Mononuclear cell (primary cell): ENCODE data around the gene C1orf35. TPM values are rescaled to one million over a fixed set of nuclear protein-coding genes. Genes with fewer than 3 reads are reported as not detected.
A peak's percentile ranks its signal among the peaks of the same experiment; 100 is the strongest.
"Not testable (repeated sequence)": the region's sequence is repeated elsewhere in the genome, so short reads cannot be mapped to it uniquely, and the experiment has no call there.

Experiments used
- H3K27me3 ChIP-seq: 2 replicates; pipeline ENCODE4 v1.6.0; 2011; ENCODE audit warnings: low read length, control low read depth; ENCODE audit not compliant: insufficient read depth
- H3K4me1 ChIP-seq: 2 replicates; pipeline ENCODE4 v1.5.1; 2011; ENCODE audit warnings: mild to moderate bottlenecking, low read length, control low read depth; ENCODE audit not compliant: insufficient read depth
- H3K4me3 ChIP-seq: 2 replicates; pipeline ENCODE4 v1.5.1; 2011; ENCODE audit warnings: mild to moderate bottlenecking, low read length, moderate library complexity
- H3K9me3 ChIP-seq: 2 replicates; pipeline ENCODE4 v1.5.1; 2011; ENCODE audit warnings: low read depth, mild to moderate bottlenecking, control low read depth, low read length
- total RNA-seq: library from RNA; depleted of rRNA; stranded (reverse); fragments of >200 nt; gene quantifications from one replicate; pipeline ENCODE4 v1.2.3, GENCODE V29; 2012

C1orf35 gene
- total RNA-seq, 1 donor = 6.1 TPM

DNA sequence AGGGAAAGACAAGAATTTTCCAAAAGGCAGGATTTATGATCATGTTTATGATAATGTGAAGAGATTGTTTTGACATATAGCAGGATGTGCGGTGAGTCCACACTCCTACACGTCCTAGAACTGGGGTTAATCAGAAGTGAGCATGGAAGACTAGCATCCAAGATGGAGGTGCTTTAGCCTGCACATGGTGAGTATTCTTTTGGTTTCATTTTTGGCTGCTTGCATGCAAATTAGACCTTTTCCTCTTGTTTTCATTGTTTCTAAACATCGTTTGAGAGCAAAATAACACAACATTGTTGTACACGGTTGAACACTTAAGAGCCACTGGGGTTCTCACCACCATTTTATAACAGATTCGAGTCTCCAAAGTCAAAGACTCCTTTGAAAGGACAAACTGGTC lies 22.1 kb upstream of the C1orf35 start:
- no peaks in the 10 kb centered on the region for H3K4me1 ChIP-seq
- no peaks in the 10 kb centered on the region for H3K27me3 ChIP-seq
- no peak overlapping the region for H3K4me3 ChIP-seq
- H3K9me3 ChIP-seq = no peaks in the 10 kb centered on the region

DNA sequence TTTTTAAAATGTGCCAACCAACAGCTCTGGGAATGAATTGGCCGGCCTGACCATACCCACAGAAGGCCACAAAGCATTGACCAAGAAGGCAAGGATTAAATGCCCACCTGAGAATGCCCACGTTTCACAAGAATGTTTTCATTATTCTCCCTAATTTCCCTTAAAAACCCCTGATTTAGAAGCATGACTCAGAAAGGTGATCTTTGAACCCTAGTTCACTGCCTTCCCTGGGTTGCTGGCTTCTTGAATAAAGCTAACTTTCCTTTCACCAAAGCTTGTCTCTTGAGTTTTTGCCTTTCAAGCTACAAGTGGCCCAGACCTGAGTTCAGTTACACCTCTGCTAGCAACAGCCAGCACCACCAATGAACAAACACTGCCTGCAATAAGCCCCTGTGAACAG lies 20.4 kb upstream of the C1orf35 start:
- Histone ChIP-seq H3K9me3 (no peaks in the 10 kb centered on the region), H3K4me3 (no peak overlapping the region), H3K4me1 (no peaks in the 10 kb centered on the region), H3K27me3 (no peaks in the 10 kb centered on the region)

DNA sequence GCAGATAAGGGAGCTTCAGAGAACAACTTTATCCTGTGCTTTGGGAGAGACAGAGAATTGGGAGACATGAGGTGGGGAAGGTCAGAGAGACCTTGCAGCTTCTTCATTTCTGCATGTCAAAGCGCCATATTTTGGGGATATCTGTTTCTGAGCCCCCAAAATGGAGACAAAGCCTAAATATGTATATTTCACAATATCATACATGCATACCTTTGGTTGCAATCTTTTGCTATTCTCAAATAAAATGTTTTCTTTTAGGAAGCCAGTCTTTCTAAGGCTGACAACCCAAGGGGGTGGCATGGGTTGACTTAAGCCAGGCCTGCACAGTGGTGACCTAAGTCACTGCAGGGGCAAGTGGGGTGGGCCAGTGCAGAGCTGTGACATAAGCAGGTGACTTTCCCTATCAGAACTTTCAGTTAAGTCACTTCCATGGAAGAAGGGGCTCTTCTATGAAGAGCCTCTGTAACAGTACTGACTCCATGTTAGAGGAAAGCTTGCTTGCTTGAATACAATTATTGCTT lies 19.9 kb upstream of the C1orf35 start:
- no peaks in the 10 kb centered on the region for H3K4me1 ChIP-seq
- H3K9me3 ChIP-seq = no peaks in the 10 kb centered on the region

DNA sequence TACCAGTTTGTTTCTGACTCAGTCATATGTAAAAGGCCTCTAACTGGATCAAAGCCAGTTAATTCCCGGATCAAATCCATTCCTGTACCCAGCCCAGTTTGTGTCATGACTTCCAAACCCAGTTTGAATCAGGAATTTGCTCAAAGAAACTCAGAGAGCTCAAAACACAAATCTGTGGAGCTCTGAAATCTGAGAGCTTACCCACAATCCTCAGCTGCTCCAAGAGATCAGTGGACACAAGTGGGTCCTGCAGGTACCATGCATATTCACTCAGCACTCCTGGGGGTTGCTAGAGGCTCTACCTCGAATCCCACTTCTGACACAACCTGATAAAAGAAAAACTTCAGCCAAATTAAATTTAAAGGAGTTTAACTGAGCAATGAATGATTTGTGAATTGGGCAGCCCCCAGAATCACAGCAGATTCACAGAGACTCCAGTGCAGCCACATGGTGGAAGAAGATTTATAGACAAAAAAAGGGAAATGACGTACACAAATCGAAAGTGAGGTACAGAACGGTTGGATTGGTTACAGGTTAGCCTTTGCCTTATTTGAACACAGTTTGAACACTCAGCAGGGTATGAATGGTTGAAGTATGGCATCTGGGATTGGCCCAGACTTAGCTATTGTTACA lies 17.8 kb upstream of the C1orf35 start:
- Histone ChIP-seq H3K27me3 (no peaks in the 10 kb centered on the region), H3K4me3 (no peak overlapping the region), H3K4me1 (no peaks in the 10 kb centered on the region), H3K9me3 (no peaks in the 10 kb centered on the region)

More for the DNA sequence above, 19.9 kb upstream of the C1orf35 start:
- Histone ChIP-seq H3K27me3 (no peaks in the 10 kb centered on the region), H3K4me3 (no peak overlapping the region)

DNA sequence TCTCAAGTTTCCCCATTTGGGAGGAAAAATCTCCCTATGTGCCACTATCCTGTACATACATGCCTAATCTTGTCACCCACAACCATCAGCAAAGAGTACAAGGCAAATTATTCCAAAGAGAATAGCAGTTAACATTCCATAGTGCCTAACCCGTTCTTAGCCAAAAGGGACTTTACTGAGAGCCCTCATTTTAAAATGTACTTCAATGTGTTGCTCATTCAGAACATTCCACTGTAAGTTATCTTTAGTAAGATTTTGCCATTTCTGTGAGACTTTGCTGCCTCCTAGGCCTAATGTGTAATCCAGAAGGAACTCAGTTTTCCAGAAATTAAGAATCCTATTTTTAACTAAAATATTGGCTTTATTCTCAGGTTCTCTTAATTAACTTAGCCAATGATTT lies 17.2 kb upstream of the C1orf35 start:
- Histone ChIP-seq H3K9me3 (no peaks in the 10 kb centered on the region), H3K4me3 (no peak overlapping the region), H3K27me3 (no peaks in the 10 kb centered on the region), H3K4me1 (no peaks in the 10 kb centered on the region)

DNA sequence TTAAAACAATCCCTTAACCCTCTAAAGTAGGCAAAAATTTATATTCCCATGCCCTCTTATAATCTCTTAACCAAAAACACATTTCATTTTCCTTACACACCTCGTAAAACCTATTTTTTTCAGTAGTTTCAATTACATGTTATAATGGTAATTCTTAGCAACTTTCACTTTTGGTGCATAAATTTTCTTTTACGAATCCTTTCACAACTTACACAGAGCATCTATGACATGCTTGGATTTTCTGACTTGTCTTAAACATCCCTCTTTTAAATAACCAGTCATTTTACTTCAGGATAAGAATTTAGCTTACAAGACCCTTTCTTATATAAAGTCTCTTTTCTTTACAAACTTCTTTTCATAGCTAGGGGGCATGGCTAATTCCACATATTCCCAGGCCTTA lies 14.9 kb upstream of the C1orf35 start:
- no peaks in the 10 kb centered on the region for H3K27me3 ChIP-seq
- no peaks in the 10 kb centered on the region for H3K9me3 ChIP-seq
- H3K4me1 ChIP-seq = no peaks in the 10 kb centered on the region
- H3K4me3 ChIP-seq = no peak overlapping the region

DNA sequence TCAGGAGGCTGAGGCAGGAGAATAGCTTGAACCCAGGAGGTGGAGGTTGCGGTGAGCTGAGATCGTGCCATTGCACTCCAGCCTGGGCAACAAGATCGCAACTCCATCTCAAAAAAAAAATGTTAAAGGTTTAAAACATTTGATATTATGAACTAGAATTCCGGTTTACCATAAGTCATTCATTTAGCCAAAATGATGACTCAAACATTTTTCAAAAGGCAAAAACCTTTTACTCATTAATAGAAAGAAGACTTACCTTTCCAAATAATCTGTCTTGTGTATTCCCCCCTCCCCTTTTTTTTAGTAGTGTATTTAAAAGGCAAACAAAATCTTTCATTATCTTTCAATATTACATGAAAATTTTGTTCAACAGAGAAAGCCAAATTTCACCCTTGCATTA lies 14.2 kb upstream of the C1orf35 start:
- Histone ChIP-seq H3K4me3 (no peak overlapping the region), H3K27me3 (no peaks in the 10 kb centered on the region), H3K4me1 (no peaks in the 10 kb centered on the region), H3K9me3 (no peaks in the 10 kb centered on the region)

DNA sequence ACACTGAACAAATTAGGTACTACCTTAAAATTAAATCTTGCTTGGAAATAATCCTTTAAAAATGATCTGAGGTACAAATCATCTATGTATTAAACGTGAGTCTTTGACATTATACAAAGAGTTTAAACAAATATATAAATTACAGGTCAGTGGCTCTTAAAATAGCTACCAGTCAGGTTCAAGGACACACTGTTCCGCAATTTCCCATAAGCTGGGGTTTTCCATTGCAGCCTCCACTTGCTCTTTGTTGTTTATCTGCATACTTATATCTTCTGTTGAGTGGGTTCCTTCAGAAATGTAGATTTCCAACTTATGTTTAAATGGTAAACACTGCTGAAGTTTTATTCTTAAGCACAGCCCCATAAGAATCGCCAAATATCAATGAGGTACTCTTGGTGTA lies 11.7 kb upstream of the C1orf35 start:
- Histone ChIP-seq H3K27me3 (no peaks in the 10 kb centered on the region), H3K9me3 (no peaks in the 10 kb centered on the region), H3K4me1 (peaks cover 4% of the 10 kb centered on the region), H3K4me3 (no peak overlapping the region)

DNA sequence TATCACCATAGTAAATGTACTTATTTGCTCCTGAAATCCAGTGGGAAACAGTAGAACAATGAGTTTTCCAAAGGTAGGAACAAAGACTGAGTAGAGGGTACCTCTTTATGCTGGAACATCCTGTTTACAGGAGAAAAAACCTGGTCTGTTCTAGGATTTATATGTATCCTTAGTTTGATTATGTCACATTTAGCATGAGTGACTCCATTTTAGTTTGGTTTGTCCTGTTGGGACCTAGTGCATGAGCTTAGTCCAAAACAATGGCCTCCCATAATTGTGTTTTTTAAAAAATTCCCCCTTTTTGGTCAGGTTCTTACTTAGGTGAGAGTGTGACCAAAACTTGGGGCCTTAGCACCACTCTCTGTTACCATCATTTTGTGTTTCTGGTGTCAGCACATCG lies 9.5 kb upstream of the C1orf35 start:
- peaks cover 21% of the 10 kb centered on the region for H3K4me1 ChIP-seq
- no peaks in the 10 kb centered on the region for H3K27me3 ChIP-seq
- H3K9me3 ChIP-seq = no peaks in the 10 kb centered on the region
- H3K4me3 ChIP-seq = no peak overlapping the region

DNA sequence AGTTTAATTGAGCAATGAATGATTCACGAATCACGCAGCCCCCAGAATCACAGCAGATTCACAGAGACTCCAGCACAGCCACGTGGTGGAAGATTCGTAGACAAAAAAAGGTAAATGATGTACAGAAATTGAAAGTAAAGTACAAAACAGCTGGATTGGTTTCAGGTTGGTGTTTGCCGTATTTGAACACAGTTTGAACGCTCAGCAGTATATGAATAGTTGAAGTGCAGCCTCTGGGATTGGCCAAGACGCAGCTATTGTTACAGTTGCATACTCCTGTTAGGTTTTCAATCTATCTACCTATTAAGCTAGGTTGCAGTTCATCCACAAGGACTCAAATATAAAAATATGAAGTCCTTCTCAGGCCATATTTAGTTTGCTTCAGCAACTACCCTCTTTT lies 9.0 kb upstream of the C1orf35 start:
- Histone ChIP-seq H3K9me3 (no peaks in the 10 kb centered on the region), H3K4me3 (no peak overlapping the region), H3K27me3 (no peaks in the 10 kb centered on the region), H3K4me1 (peaks cover 23% of the 10 kb centered on the region)

DNA sequence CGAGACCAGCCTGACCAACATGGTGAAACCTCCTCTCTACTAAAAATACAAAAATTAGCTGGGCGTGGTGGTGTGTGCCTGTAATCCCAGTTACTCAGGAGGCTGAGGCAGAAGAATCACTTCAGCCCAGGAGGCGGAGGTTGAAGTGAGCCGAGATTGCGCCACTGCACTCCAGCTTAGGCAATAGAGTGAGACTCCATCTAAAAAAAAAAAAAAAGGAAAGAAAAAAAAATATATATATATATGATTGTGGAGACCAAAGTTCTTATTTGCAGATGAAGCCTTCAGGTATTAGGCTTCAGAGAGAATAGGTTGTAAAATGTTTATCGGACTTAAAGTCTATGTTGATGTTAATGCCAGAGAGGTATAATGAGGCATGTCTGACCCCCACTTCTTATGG lies 8.2 kb upstream of the C1orf35 start:
- not testable (repeated sequence) for H3K27me3 ChIP-seq, H3K4me3 ChIP-seq, H3K9me3 ChIP-seq
- H3K4me1 ChIP-seq = peaks cover 23% of the 10 kb centered on the region

DNA sequence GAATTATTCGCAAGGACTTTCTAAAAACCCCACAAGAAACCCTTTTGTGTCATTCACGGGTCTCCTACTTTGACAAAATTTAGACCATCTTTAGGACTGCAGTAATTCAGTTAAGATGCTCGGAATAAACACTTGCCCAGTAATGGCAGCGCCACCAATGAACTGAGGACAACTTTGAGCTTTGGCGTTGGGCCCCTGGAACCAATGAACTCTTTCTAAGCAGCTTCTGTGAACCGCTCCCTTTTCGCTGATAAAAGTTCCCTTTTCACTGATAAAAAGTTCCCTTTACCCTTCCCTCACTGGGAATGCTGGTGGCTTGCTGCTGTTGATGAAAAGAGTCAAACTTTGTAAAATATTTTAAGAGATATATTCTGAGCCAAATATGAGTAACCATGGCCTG lies 7.4 kb upstream of the C1orf35 start:
- Histone ChIP-seq H3K4me3 (no peak overlapping the region), H3K9me3 (no peaks in the 10 kb centered on the region), H3K27me3 (no peaks in the 10 kb centered on the region), H3K4me1 (peaks cover 23% of the 10 kb centered on the region)

DNA sequence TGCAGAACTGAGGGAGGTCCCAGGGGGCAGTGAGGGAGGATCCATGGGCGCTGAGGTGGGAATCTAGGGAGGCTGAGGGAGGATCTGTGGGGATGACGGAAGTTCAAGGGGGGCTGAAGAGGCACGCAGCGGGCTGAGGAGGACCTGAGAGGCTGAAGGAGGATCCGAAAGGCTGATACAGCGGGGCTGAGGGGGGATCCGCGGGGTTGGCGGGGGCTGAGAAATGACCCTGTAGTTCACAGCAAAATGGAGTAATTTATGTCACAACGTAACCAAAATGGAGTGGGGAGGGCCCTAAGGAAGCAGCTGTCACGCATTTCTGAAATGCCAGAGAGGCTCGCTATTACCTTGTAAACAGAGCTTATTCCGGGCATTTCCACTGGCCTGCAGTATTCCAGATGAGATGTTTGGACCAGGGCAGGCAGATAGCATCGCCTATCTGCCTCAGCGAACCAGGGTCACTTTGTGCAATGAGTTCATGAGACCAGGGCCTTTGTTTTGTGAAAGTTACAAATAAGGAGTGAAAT lies 6.9 kb upstream of the C1orf35 start:
- no peaks in the 10 kb centered on the region for H3K9me3 ChIP-seq
- no peaks in the 10 kb centered on the region for H3K27me3 ChIP-seq
- peak overlapping the region; percentile 63 for H3K4me3 ChIP-seq
- peaks cover 23% of the 10 kb centered on the region for H3K4me1 ChIP-seq

DNA sequence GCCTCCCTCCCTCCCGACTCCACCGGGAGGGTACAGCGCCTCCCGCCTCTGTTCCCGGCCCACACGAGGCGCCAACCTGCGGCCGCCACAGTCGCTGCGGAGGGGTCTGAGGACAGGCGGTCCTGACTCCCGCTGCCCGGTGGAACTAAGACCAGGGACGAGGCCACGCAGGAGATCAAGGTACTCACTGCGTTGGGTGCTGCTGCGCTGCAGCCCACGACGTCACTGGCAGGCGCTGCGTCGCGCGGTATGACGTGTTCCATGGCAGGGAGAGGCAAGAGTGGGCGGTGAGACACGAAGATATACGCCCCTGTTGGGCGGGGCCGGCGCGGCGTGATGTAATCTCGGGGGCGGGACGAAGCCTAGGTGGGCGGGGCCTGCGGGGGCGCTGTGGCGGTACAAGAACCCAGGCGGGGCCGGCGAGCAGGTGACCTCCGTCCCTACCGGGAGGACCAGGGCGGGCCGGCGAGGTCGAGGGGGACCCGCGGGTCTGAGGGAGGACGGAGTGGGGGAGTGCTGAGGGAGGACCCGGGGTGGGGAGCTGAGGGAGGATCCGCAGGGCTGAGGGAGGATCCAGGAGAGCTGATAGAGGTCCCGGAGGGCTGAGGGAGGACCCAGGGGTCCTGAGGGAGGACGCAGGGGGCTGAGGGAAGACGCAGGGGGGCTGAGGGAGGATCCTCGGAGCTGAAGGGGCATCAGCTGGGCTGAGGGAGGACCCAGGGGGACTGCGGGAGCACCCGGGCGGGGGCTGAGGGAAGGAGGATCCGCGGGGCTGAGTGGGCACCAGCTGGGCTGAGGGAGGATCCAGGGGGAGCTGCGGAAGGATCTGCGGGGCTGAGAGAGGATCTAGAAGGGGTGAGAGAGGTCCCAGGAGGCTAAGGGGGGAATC lies 6.2 kb upstream of the C1orf35 start, which contains the start of gene MRPL55:
TSS of gene MRPL55 (minus strand) at position 227 of the 889 bp plus-strand sequence. CDS start 1,039 bp downstream, outside the sequence.
- Histone ChIP-seq H3K27me3 (no peaks in the 10 kb centered on the region), H3K4me1 (peaks cover 27% of the 10 kb centered on the region), H3K9me3 (no peaks in the 10 kb centered on the region), H3K4me3 (peak within 1 kb of the TSS; percentile 63)

DNA sequence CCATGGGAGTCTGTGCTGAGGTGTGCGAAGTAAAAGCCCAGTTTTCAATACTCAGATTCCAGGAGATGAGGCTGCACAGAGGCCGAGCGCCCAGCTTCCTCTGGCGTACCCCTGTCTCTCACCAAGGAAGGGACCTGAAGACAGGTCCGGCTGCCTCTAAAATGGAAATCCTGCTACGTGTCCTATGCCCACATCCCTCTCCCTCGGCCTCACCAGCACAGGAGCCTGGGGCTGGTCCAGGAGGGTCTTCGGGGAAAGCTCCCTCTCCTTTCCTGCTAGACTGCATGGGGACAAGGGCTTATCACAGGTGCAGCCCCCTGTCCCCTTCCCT lies 5.6 kb upstream of the C1orf35 start:
- Histone ChIP-seq H3K4me1 (peaks cover 33% of the 10 kb centered on the region), H3K27me3 (no peaks in the 10 kb centered on the region), H3K9me3 (no peaks in the 10 kb centered on the region), H3K4me3 (peak overlapping the region; percentile 63)
